Uterus (tissue), 4 donors: ENCODE results near the gene TPM1. TPM values are rescaled to one million over a fixed set of nuclear protein-coding genes. Genes with fewer than 3 reads are reported as not detected.
"Not testable (repeated sequence)": the region's sequence is repeated elsewhere in the genome, so short reads cannot be mapped to it uniquely, and the experiment has no call there.

ENCODE experiments used
- DNase-seq, 2 donors: peaks; one replicate each; pipeline ENCODE4 v3.0.0-alpha.2; 2019 to 2020
- H3K27ac ChIP-seq, 2 donors: fragments of 200-600 bp; sonication (generic); 1 replicate in 1 of 2; 2 replicates in 1 of 2; pipeline ENCODE4 v1.5.1; 2016 to 2018
- H3K27me3 ChIP-seq, 2 donors: fragments of 200-600 bp; sonication (generic); one replicate each; pipeline ENCODE4 v1.5.1; 2018 to 2019; ENCODE audit warnings: control low read depth in 1 of 2
- H3K36me3 ChIP-seq, 2 donors: fragments of 200-600 bp; sonication (generic); one replicate each; pipeline ENCODE4 v1.5.1; 2019; ENCODE audit warnings: control low read depth in 1 of 2
- H3K4me1 ChIP-seq, 2 donors: fragments of 200-600 bp; sonication (generic); one replicate each; pipeline ENCODE4 v1.5.1; 2018 to 2019; ENCODE audit warnings: control low read depth in 1 of 2
- H3K4me3 ChIP-seq, 2 donors: fragments of 200-600 bp; sonication (generic); 1 replicate in 1 of 2; 2 replicates in 1 of 2; pipeline ENCODE4 v1.5.1; 2018 to 2019; ENCODE audit warnings: mild to moderate bottlenecking in 1 of 2
- H3K9me3 ChIP-seq, 2 donors: fragments of 200-600 bp; sonication (generic); one replicate each; pipeline ENCODE4 v1.5.1; 2019; ENCODE audit warnings: control low read depth in 1 of 2
- CTCF ChIP-seq, 4 experiments: fragments of 200-600 bp in 2 of 4; fragments of 450-650 bp in 2 of 4; sonication (generic) in 2 of 4; IDR thresholded peaks; one replicate each; pipeline ENCODE4 v1.5.1; 2016 to 2019; ENCODE audit warnings: antibody characterized with exemption in 4 of 4, mild to moderate bottlenecking in 2 of 4, moderate library complexity in 1 of 4
- POLR2A ChIP-seq, 2 donors: fragments of 450-650 bp; IDR thresholded peaks; one replicate each; pipeline ENCODE4 v1.6.1; 2016; ENCODE audit warnings: antibody characterized with exemption in 2 of 2, mild to moderate bottlenecking in 1 of 2, moderate library complexity in 1 of 2
- intact Hi-C: fragments of 100-400 bp; cut with DNase I; formaldehyde crosslinking; loops from one replicate; pipeline ENCODE4 v1.15.1; 2023; ENCODE audit warnings: low total_unique reads
- total RNA-seq, 4 donors: library from RNA; depleted of rRNA in 3 of 4; stranded (reverse); fragments of >200 nt in 3 of 4; gene quantifications; one replicate each; pipeline versions ENCODE4 v1.1.0 to v1.2.4, GENCODE V29; 2014 to 2023
- donor health status: DM: yes; HTN: yes; CAD: no.

TPM1 gene
- total RNA-seq, 4 donors from 2014 or later: 622 to 1,998 (median 1,003) TPM

- DNase-seq: no peak
- Histone ChIP-seq H3K27ac (no peak overlapping the region), H3K9me3 (no peaks in the 10 kb centered on the region), H3K4me1 (no peaks in the 10 kb centered on the region), H3K36me3 (no peaks in the 10 kb centered on the region), H3K27me3 (no peaks in the 10 kb centered on the region), H3K4me3 (no peak overlapping the region)
- TF ChIP-seq CTCF (IDR thresholded peaks at IDR 0.05) (no peak), POLR2A (IDR thresholded peaks at IDR 0.05) (no peak)
- intact Hi-C loops: no loop called here
These were observed 60.9 kb downstream of the TPM1 start for GRCh38 chr15:63103416-63103815.

- no peak for TF ChIP-seq CTCF (IDR thresholded peaks at IDR 0.05)
- TF ChIP-seq POLR2A (IDR thresholded peaks at IDR 0.05): no peak
- Histone ChIP-seq H3K27me3 (no peaks in the 10 kb centered on the region), H3K36me3 (no peaks in the 10 kb centered on the region), H3K9me3 (no peaks in the 10 kb centered on the region), H3K4me1 (no peaks in the 10 kb centered on the region), H3K27ac (no peak overlapping the region), H3K4me3 (no peak overlapping the region)
- intact Hi-C loops: no loop called here
- DNase-seq: no peak
These were observed 62.2 kb downstream of the TPM1 start for GRCh38 chr15:63104727-63105126.

GRCh38 chr15:63105354-63105753 is 62.8 kb downstream of the TPM1 start:
- DNase-seq, H3K36me3 ChIP-seq, H3K27ac ChIP-seq, intact Hi-C loops, H3K27me3 ChIP-seq, H3K4me3 ChIP-seq, H3K4me1 ChIP-seq, H3K9me3 ChIP-seq: not testable (repeated sequence)

- no peak overlapping the region for H3K4me3 ChIP-seq
These were observed 65.5 kb downstream of the TPM1 start for GRCh38 chr15:63107895-63108546.

GRCh38 chr15:63109498-63109897 is 67.0 kb downstream of the TPM1 start:
- intact Hi-C loops: no loop called here
- Histone ChIP-seq H3K27ac (no peak overlapping the region), H3K27me3 (no peaks in the 10 kb centered on the region), H3K4me1 (no peaks in the 10 kb centered on the region), H3K4me3 (no peak overlapping the region), H3K9me3 (no peaks in the 10 kb centered on the region), H3K36me3 (no peaks in the 10 kb centered on the region)
- no peak for DNase-seq
- no peak for TF ChIP-seq CTCF (IDR thresholded peaks at IDR 0.05)
- TF ChIP-seq POLR2A (IDR thresholded peaks at IDR 0.05): no peak

More at GRCh38 chr15:63107895-63108546, 65.5 kb downstream of the TPM1 start:
- intact Hi-C loops: no loop called here
- Histone ChIP-seq H3K27ac (no peak overlapping the region), H3K27me3 (no peaks in the 10 kb centered on the region), H3K9me3 (no peaks in the 10 kb centered on the region), H3K4me1 (no peaks in the 10 kb centered on the region), H3K36me3 (no peaks in the 10 kb centered on the region)
- no peak for TF ChIP-seq CTCF (IDR thresholded peaks at IDR 0.05)
- no peak for TF ChIP-seq POLR2A (IDR thresholded peaks at IDR 0.05)
- DNase-seq: no peak

GRCh38 chr15:63109920-63110319 is 67.4 kb downstream of the TPM1 start:
- intact Hi-C loops: no loop called here
- DNase-seq: no peak
- H3K36me3 ChIP-seq: no peaks in the 10 kb centered on the region

More at GRCh38 chr15:63109920-63110319, 67.4 kb downstream of the TPM1 start:
- H3K27me3 ChIP-seq: no peaks in the 10 kb centered on the region
- no peak for TF ChIP-seq CTCF (IDR thresholded peaks at IDR 0.05)
- TF ChIP-seq POLR2A (IDR thresholded peaks at IDR 0.05): no peak
- no peak overlapping the region for H3K4me3 ChIP-seq
- H3K27ac ChIP-seq: no peak overlapping the region
- H3K4me1 ChIP-seq: no peaks in the 10 kb centered on the region
- no peaks in the 10 kb centered on the region for H3K9me3 ChIP-seq
